Activated naive CD4-positive, alpha-beta T cell treated with anti-CD3 and anti-CD28 coated beads, Interleukin-2, amount 50 U/mL, for 16 hours (primary cell): Measurements from ENCODE around the gene PPHLN1.

ENCODE experiments used
- DNase-seq: peaks from one replicate; pipeline ENCODE4 v3.0.0-alpha.2; 2020

The PPHLN1 gene, protein sequence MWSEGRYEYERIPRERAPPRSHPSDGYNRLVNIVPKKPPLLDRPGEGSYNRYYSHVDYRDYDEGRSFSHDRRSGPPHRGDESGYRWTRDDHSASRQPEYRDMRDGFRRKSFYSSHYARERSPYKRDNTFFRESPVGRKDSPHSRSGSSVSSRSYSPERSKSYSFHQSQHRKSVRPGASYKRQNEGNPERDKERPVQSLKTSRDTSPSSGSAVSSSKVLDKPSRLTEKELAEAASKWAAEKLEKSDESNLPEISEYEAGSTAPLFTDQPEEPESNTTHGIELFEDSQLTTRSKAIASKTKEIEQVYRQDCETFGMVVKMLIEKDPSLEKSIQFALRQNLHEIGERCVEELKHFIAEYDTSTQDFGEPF

GRCh38 chr12:42325653-42326474 is at the start of gene PPHLN1, which contains the start of gene ZCRB1:
TSS of gene PPHLN1 (plus strand) at chr12:42326167. CDS start at chr12:42335903, 9,736 bp downstream.
TSS of gene ZCRB1 (minus strand) at chr12:42326094. CDS start at chr12:42324102, 1,992 bp downstream.
- peak; percentile 80 for DNase-seq

DNA sequence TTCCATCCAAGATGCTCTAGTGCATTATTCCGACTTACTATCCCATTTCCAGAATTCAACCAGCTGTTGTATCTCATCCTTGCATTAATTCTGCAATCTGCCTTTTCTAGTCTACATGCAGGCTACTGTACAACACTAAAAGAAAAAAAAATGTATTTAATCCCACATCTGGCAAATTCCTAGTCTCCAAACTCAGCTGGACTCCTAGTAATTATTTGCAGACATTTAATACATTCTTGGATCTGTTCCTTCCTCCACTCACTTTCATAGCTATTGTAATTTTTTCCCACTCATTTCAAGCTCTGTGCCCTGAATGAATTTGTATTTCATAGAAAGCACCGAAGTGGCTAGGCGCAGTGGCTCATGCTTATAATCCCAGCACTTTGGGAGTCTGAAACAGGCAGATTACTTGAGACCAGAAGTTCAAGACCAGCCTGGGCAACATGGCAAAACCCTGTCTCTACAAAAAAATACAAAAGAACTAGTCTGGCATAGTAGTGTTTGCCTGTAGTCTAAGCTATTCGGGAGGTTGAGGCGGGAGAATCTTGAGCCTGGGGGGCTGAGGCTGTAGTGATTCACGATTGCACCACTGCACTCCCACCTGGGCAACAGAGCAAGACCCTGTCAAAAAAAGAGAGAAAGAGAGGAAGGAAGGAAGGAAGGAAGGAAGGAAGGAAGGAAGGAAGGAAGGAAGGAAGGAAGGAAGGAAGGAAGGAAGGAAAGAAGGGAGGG is 48.4 kb upstream of the PPHLN1 start:
- no peak for DNase-seq

DNA sequence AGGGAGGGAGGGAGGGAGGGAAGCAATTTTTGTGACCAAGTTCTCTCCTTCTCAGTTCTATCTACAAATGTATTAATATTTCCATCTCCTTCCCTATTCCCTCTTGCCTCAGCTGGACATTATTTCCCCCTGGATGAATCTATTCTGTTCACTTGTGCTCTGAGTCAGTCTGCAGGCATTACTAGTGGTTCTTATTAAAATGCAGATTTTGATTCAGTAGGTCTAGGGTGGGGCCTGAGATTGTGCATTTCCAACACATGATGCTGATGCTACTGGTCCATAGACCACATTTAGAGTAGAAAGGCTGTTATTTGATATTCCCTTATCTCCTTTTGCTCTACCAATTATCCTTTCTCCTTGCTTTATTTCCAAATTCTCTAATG is 47.8 kb upstream of the PPHLN1 start:
- DNase-seq: no peak

GRCh38 chr12:42281278-42281677 is 44.7 kb upstream of the PPHLN1 start:
- DNase-seq: no peak

DNA sequence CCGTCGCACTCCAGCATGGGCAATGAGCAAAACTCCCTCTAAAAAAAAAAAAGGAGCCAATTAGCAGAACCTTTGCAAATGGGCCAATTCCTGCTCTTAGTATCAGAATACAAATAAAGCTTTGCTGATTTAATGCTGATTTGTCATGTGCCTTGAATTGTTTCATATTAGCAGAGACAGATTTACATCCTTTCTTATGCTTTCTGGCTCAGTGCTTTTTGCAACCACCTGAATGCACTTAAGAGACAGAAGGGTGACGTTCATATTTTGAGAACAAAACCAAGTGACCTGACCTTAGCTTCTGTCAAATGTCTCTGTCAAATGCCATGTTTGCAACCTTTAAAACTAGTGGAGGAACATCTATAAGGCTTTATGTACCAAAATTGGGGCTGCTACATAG is 44.1 kb upstream of the PPHLN1 start:
- DNase-seq: no peak

DNA sequence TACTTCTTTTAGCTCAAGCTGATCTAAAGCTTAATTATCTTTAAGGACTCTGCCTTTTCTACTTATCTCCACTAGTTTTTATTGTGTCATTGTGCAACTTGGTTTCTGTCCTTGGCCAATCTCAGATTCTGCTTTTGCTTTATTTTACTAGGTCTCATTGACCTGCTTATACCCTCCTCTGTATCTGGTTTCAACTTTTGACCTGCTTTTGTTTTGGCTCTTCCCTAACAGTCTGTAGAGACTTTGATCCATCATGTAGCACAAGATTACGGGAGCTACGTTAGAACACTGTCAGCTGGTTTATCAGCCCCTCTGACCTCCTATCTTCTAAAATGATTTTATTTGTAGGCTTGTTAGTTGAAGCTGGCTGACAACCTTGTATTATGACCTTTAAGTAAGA is 43.7 kb upstream of the PPHLN1 start:
- DNase-seq: no peak

DNA sequence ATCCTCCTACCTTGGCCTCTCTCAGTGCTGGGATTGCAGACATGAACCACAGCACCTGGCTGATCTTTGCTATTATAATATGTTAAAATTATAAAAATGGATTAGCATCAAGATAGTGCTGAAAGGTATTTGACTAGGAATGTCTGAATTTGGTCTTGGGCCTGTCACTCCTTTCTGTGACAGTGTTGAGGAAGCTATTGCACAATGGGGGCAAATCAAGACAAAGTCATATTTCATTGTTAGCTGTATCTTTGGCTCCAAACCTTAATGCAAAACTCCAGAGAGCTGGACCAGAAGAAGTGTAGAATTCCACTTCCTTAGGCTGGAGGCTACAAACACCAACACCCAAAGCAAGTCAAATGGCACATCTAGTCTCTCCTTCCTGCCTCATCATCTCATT is 42.2 kb upstream of the PPHLN1 start:
- DNase-seq: no peak

DNA sequence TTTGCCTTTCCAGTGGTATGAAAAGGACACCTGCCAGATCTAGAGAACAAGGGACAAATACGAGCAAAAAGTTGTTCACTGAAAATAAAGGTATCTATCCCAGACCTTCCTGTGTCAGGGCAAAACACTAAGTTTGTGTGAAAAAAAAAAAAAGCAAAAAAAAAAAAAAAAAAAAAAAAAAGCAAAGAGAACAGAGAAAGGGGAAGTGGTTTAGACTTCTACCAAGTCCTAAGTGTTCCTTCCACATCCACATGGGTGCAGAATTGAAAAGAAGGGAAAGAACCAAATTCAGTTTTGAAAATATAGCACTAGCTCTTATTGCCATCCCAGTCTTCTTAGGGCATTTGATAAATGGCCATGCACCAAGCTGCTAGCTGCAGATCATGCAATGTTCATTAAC is 41.8 kb upstream of the PPHLN1 start:
- DNase-seq: no peak

- no peak for DNase-seq
Measured at GRCh38 chr12:42284876-42285275, 41.1 kb upstream of the PPHLN1 start.

DNA sequence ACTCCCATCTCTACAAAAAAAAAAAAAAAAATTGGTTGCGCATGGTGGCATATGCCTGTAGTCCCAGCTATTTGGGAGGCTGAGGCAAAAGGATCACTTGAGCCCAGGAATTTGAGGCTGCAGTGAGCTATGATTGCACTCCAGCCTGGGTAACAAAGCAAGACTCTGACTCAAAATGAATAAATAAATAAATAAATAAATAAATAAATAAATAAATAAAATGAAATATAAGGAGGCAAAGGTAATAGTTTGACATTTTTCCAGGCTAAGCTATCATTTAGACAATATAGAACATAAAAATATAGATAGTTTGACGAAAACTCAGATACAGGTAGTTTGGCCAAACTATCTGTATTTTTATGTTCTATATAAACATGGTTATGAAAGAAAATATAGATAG is 40.5 kb upstream of the PPHLN1 start:
- DNase-seq: no peak

- DNase-seq: no peak
Measured at GRCh38 chr12:42286741-42287140, 39.2 kb upstream of the PPHLN1 start.

DNA sequence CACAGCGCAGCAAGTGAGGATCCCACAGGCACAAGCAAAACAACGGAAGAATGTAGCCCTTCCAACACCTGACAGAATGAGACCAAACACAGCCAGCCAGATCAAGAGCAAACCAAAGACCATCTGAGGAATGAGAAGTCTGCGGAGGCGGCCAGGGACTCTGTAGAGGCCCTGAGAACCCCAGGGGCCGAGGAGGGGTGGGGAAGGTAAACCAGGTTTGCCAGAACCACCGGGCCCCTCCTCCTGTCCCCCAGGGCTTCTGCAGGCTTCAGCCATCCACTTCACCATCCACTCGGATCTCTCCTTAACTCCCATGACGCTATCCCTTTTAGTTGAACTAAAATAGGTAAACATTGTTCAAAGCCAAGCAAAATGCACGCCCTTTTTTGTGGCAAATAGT is 37.4 kb upstream of the PPHLN1 start:
- no peak for DNase-seq

DNA sequence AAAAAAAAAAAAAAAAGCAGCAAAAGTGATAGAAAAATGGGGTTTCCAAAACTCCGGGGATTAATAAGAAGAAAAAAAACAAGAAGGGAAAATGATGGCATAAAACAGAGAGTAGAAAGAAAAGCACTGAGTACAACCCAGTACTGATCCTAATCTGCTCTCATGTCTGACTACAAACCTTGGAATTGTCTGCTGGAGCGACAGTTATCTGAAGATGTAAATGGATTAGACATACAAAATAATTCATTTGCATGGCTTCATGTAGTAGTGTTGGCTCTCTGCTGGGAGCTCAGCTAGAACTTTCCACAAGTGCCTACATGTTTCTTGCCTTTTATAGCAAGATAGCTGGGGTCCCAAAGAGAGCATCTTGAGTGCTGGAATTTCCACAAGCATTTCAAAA is 34.3 kb upstream of the PPHLN1 start:
- no peak for DNase-seq

GRCh38 chr12:42296503-42297109 is 29.4 kb upstream of the PPHLN1 start:
- no peak for DNase-seq

DNA sequence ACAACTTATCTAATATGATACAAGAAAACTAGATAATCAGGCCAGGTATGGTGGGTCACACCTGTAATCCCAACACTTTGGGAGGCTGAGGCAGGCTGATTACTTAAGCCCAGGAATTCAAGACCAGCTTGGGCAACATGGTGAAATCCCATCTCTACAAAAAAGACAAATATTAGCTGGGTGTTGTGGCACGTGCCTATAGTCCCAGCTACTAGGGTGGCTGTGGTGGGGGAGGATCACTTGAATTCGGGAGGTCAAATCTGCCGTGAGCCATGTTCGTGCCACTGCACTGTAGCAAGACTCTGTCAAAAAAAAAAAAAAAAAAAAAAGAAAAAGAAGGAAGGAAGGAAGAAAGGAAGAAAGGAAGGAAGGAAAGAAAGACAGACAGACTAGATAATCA is 27.1 kb upstream of the PPHLN1 start:
- no peak for DNase-seq

- peak; percentile 69 for DNase-seq
Measured at GRCh38 chr12:42299392-42300308, 26.3 kb upstream of the PPHLN1 start.

GRCh38 chr12:42306297-42306696 is 19.7 kb upstream of the PPHLN1 start:
- DNase-seq: no peak

GRCh38 chr12:42308390-42308789 is 17.6 kb upstream of the PPHLN1 start:
- DNase-seq: no peak

DNA sequence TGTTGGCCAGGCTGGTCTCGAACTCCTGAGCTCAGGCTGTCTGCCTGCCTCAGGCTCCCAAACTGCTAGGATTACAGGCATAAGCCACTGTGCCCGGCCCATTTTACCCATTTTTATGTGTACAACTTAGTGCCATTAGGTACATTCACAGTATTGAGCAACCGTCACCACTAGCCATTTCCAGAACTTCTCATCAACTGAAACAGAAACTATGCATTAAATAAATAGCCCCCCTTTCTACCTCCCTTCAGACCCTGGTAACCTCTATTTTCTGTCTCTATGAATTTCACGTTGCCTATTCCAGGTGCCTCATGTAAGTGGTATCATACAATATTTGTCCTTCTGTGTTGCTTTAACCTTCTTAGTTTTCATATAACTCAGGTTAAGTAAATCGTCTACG is 16.0 kb upstream of the PPHLN1 start:
- no peak for DNase-seq

GRCh38 chr12:42315108-42315507 is 10.9 kb upstream of the PPHLN1 start:
- no peak for DNase-seq

DNA sequence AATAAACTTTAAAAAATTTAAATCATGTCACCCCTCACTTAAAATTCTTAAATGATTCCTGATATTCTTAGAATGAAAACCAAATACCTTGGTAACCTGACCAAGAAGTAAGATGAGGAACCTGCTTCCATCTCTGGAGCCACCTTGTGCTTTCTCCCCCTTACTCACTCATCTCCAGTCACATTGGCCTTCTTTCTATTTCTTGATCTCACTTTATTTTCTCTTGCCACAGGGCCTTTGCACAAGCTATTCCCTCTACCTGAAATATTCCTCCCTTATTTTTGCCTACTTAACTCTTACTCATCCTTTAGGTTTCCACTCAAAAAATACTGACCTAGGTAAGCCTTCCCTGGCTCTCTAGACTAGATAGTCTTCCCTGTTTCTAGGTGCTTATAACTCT is 5.2 kb upstream of the PPHLN1 start:
- no peak for DNase-seq

- no peak for DNase-seq
Measured at GRCh38 chr12:42322567-42322966, 3.4 kb upstream of the PPHLN1 start.
